Mesothelial cell of epicardium (in vitro differentiated cells): ENCODE measurements around the gene OR2G3. TPM values are rescaled to one million over a fixed set of nuclear protein-coding genes. Genes with fewer than 3 reads are reported as not detected.

Experiments
- DNase-seq, 2 experiments: peaks; one replicate each; pipeline ENCODE4 v3.0.0; 2021; ENCODE audit warnings: low spot score in 2 of 2; ENCODE audit not compliant: unreplicated experiment in 2 of 2
- H3K27ac Mint-ChIP-seq: 2 replicates; pipeline ENCODE4 v1.8.0; 2021; ENCODE audit warnings: mixed read lengths
- H3K27me3 Mint-ChIP-seq: 2 replicates; pipeline ENCODE4 v1.8.0; 2021; ENCODE audit warnings: low read depth, mixed read lengths
- H3K36me3 Mint-ChIP-seq: 2 replicates; pipeline ENCODE4 v1.8.0; 2021; ENCODE audit warnings: mixed read lengths
- H3K4me1 Mint-ChIP-seq: 2 replicates; pipeline ENCODE4 v1.8.0; 2021; ENCODE audit warnings: mixed read lengths
- H3K4me3 Mint-ChIP-seq: 2 replicates; pipeline ENCODE4 v1.8.0; 2021; ENCODE audit warnings: mild to moderate bottlenecking, moderate library complexity, mixed read lengths
- H3K9me3 Mint-ChIP-seq: 2 replicates; pipeline ENCODE4 v1.8.0; 2021; ENCODE audit warnings: mixed read lengths
- CTCF ChIP-seq: fragments of 200-600 bp; sonication (generic); IDR thresholded peaks from one replicate; pipeline ENCODE4 v1.5.0; 2021; ENCODE audit warnings: antibody characterized with exemption; ENCODE audit not compliant: unreplicated experiment
- total RNA-seq: library from RNA; stranded (reverse); gene quantifications from 3 replicates; pipeline ENCODE4 v1.2.1, GENCODE V29; 2021

Gene OR2G3
- total RNA-seq, 1 donor from 2014 or later = not detected

DNA sequence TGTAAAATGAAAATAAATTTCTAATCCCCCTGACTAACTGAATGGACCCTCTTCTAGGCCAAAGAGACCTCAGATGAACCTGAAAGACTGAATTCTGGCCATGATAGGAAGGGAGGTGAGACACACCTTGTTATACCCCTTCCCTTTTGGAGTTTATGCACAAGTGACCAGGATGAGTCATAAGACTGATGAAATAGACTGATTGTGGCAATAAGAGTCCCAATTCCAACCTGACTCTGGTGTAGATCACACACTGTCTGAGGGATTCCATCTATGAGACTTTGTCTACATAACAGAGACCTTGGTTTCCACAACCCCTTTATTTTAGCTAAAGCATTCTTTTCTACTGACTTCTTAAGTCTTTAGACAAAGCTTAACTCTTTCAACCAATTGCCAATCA is 30.7 kb upstream of the OR2G3 start:
- DNase-seq = no peak
- TF ChIP-seq CTCF = no peak
- H3K36me3 Mint-ChIP-seq = no peaks in the 10 kb centered on the region
- H3K4me1 Mint-ChIP-seq = no peaks in the 10 kb centered on the region
- H3K27ac Mint-ChIP-seq = no peak overlapping the region
- no peak overlapping the region for H3K4me3 Mint-ChIP-seq
- H3K27me3 Mint-ChIP-seq = no peaks in the 10 kb centered on the region
- H3K9me3 Mint-ChIP-seq = peaks cover 21% of the 10 kb centered on the region

- no peak overlapping the region for H3K27ac Mint-ChIP-seq
- no peaks in the 10 kb centered on the region for H3K27me3 Mint-ChIP-seq
- DNase-seq = no peak
- peak; percentile 55 for TF ChIP-seq CTCF
- no peak overlapping the region for H3K4me3 Mint-ChIP-seq
- H3K9me3 Mint-ChIP-seq = peaks cover 5% of the 10 kb centered on the region
- H3K4me1 Mint-ChIP-seq = no peaks in the 10 kb centered on the region
- H3K36me3 Mint-ChIP-seq = no peaks in the 10 kb centered on the region
Observed at GRCh38 chr1:247576514-247576913, 28.9 kb upstream of the OR2G3 start.

- Mint-ChIP-seq H3K4me3 (no peak overlapping the region), H3K4me1 (no peaks in the 10 kb centered on the region), H3K36me3 (no peaks in the 10 kb centered on the region), H3K9me3 (no peaks in the 10 kb centered on the region), H3K27ac (no peak overlapping the region), H3K27me3 (no peaks in the 10 kb centered on the region)
- DNase-seq = no peak
- no peak for TF ChIP-seq CTCF
Observed at GRCh38 chr1:247578946-247579460, 26.4 kb upstream of the OR2G3 start.

- H3K36me3 Mint-ChIP-seq = no peaks in the 10 kb centered on the region
- H3K4me3 Mint-ChIP-seq = no peak within 1 kb of the TSS
- no peaks in the 10 kb centered on the region for H3K27me3 Mint-ChIP-seq
- TF ChIP-seq CTCF = no peak
- no peaks in the 10 kb centered on the region for H3K4me1 Mint-ChIP-seq
- H3K27ac Mint-ChIP-seq = no peak within 1 kb of the TSS
- no peak for DNase-seq
- H3K9me3 Mint-ChIP-seq = peaks cover 7% of the 10 kb centered on the region
Observed at GRCh38 chr1:247588060-247588459, 17.3 kb upstream of the OR2G3 start, which contains the start of gene OR2G2. TSS of gene OR2G2 (plus strand) at chr1:247588360. CDS start at chr1:247588360, 0 bp downstream.

GRCh38 chr1:247613405-247613804 is 8.0 kb downstream of the OR2G3 start:
- no peaks in the 10 kb centered on the region for H3K4me1 Mint-ChIP-seq
- H3K9me3 Mint-ChIP-seq = peaks cover 30% of the 10 kb centered on the region
- TF ChIP-seq CTCF = no peak
- no peaks in the 10 kb centered on the region for H3K36me3 Mint-ChIP-seq
- DNase-seq = no peak
- H3K4me3 Mint-ChIP-seq = no peak overlapping the region
- no peaks in the 10 kb centered on the region for H3K27me3 Mint-ChIP-seq
- H3K27ac Mint-ChIP-seq = no peak overlapping the region

DNA sequence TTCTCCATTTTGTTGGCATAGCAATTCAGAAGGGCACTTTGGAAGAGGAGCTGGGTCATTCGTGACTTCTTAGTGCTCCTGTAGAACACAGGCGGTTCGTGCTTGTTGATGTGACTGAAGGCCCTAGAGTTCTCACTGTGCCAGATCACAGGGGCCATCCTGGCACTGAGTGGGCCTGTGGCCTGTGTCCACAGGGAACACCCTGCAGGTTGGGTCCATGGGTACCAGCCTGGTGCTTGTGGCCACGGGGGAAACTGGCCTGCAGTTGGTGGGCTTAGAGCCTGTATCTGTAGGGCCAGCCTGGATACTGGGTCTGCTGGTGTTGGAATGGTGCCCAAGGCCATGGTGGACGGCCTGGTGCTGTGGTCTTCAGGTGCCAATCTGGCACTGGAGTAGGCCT is 9.2 kb downstream of the OR2G3 start:
- Mint-ChIP-seq H3K27me3 (no peaks in the 10 kb centered on the region), H3K36me3 (no peaks in the 10 kb centered on the region), H3K4me1 (no peaks in the 10 kb centered on the region), H3K27ac (no peak overlapping the region), H3K9me3 (peaks cover 18% of the 10 kb centered on the region), H3K4me3 (no peak overlapping the region)
- TF ChIP-seq CTCF = no peak
- no peak for DNase-seq
